Smooth muscle cell of trachea (primary cell): ENCODE measurements around the gene USO1. TPM values are rescaled to one million over a fixed set of nuclear protein-coding genes. Genes with fewer than 3 reads are reported as not detected.

Experiments
- total RNA-seq: library from RNA; depleted of rRNA; stranded (reverse); fragments of >200 nt; gene quantifications from 2 replicates; pipeline ENCODE4 v1.2.1, GENCODE V29; 2014

The USO1 gene, protein sequence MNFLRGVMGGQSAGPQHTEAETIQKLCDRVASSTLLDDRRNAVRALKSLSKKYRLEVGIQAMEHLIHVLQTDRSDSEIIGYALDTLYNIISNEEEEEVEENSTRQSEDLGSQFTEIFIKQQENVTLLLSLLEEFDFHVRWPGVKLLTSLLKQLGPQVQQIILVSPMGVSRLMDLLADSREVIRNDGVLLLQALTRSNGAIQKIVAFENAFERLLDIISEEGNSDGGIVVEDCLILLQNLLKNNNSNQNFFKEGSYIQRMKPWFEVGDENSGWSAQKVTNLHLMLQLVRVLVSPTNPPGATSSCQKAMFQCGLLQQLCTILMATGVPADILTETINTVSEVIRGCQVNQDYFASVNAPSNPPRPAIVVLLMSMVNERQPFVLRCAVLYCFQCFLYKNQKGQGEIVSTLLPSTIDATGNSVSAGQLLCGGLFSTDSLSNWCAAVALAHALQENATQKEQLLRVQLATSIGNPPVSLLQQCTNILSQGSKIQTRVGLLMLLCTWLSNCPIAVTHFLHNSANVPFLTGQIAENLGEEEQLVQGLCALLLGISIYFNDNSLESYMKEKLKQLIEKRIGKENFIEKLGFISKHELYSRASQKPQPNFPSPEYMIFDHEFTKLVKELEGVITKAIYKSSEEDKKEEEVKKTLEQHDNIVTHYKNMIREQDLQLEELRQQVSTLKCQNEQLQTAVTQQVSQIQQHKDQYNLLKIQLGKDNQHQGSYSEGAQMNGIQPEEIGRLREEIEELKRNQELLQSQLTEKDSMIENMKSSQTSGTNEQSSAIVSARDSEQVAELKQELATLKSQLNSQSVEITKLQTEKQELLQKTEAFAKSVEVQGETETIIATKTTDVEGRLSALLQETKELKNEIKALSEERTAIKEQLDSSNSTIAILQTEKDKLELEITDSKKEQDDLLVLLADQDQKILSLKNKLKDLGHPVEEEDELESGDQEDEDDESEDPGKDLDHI
- 124 and 129 TPM in 2 replicates for total RNA-seq

DNA sequence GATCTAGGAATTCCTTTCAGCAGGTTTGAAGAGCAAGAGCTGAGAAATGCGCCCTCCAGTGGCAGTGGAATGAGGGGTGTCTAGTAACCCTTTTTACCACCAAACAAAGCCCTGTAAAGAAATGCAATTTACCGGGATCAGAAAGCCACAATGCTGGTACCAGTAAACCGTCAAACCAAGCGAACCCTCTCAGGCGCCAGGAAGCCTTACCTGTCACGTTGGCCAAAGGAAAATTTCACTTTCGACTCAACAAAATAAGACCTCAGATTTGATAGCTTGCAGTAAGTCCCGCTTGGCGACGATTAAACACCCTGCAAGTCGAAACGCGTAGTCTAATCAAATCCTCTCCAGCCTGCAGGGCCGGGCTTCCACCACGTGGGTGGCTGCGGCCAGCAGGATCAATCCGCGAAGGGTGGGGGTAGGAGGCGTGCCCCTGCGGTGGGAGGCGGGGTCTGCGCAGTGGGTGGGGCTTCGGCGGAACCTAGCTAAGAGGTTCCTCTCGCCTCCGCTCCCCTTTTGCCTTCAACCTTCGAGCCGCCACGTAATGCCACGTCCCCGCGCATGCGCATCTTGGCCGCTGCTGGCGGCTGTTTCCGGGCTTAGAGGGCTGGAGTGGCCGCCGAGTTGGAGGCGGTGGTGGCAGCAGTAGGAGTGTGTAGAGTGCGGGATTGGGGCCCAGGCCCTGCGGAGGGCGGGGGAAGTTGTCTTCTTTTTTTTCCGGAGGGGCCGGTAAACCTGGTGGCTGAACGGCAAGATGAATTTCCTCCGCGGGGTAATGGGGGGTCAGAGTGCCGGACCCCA is at the start of gene USO1:
Gene USO1, plus strand, starts transcription at position 512 of the 801 bp plus-strand sequence. Its CDS starts 243 bp downstream, at position 755.

Other genes starting within 250 kb of the USO1 start
- gene RCHY1, start 210.2 kb upstream of the USO1 start, total RNA-seq: 13.2 and 36.7 TPM in 2 replicates
- gene THAP6, start 210.1 kb upstream of the USO1 start, total RNA-seq: 14.7 and 22.5 TPM in 2 replicates
- not detected in 2 replicates for gene ODAPH, start 168.5 kb upstream of the USO1 start, total RNA-seq
- 1.3 and 2.5 TPM in 2 replicates for gene CDKL2, start 94.0 kb upstream of the USO1 start, total RNA-seq
- 161 and 185 TPM in 2 replicates for gene G3BP2, start 51.2 kb upstream of the USO1 start, total RNA-seq
- not detected in 2 replicates for gene PPEF2, start 177.9 kb downstream of the USO1 start, total RNA-seq
- gene NAAA, start 216.4 kb downstream of the USO1 start, total RNA-seq: 30.7 and 35.6 TPM in 2 replicates